Prostate gland (tissue), 2 donors: Measurements from ENCODE around the gene GNAI2.

Experiments used
- POLR2A ChIP-seq: fragments of 450-650 bp; IDR thresholded peaks from one replicate; pipeline ENCODE4 v1.6.1; 2016; ENCODE audit warnings: antibody characterized with exemption, mild to moderate bottlenecking
- POLR2AphosphoS5 ChIP-seq: sonication (generic); formaldehyde crosslinking; IDR thresholded peaks from one replicate; pipeline ENCODE4 v1.6.1; 2017; ENCODE audit warnings: antibody characterized with exemption
- TF ChIP-seq, protein P1 (sequence below), 4 experiments: fragments of 200-600 bp in 2 of 4; fragments of 450-650 bp in 2 of 4; sonication (generic) in 2 of 4; IDR thresholded peaks; 1 replicate in 3 of 4; 2 replicates in 1 of 4; pipeline ENCODE4 v1.5.1; 2016 to 2019; ENCODE audit warnings: antibody characterized with exemption in 4 of 4, mild to moderate bottlenecking in 2 of 4, moderate library complexity in 2 of 4

DNA sequence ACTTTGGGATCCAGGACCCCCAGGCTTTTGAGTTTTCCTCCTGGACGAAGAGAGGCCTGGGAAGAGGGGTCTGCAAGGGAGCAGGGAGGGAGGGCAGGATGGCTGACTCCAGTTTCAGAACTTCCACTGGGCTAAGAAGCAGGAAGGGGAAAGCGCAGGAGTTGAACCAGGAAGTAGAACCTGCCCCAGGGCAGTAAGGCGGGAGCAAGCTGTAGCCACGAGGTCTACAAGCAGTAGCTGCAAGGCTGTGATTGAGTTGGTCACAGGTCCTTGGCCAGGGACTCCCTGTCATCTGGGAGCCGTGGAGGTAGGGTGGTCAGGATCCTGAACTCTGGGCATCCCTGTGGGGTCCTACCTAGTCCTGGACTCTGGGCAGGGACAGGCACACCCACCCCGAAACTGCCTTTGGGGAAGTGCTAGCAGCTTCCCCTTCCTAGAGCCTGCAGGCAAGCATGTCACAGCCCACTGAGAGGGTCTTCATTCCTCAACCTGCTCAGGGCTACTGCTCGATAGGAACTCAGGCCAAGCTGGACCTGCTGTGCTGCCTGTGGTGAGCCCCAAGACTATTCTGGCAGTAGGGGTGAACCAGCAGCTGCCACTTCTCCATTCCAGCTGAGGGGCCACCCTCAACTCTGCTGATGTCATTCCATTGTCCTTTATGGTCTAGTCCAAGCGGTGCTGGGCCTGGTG, 5.8 kb upstream of the GNAI2 start:
- TF ChIP-seq POLR2AphosphoS5 (no peak), POLR2A (no peak)
- TF ChIP-seq, protein P1, sequence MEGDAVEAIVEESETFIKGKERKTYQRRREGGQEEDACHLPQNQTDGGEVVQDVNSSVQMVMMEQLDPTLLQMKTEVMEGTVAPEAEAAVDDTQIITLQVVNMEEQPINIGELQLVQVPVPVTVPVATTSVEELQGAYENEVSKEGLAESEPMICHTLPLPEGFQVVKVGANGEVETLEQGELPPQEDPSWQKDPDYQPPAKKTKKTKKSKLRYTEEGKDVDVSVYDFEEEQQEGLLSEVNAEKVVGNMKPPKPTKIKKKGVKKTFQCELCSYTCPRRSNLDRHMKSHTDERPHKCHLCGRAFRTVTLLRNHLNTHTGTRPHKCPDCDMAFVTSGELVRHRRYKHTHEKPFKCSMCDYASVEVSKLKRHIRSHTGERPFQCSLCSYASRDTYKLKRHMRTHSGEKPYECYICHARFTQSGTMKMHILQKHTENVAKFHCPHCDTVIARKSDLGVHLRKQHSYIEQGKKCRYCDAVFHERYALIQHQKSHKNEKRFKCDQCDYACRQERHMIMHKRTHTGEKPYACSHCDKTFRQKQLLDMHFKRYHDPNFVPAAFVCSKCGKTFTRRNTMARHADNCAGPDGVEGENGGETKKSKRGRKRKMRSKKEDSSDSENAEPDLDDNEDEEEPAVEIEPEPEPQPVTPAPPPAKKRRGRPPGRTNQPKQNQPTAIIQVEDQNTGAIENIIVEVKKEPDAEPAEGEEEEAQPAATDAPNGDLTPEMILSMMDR (IDR thresholded peaks at IDR 0.05) = no peak
